BLaER1 treated with 17β-estradiol and CSF1 and Interleukin-3, amounts not matched to agents 10 nM and 100 nM (cell line): ENCODE measurements around the gene ZBTB12.

Experiments used
- H3K27ac ChIP-seq, 11 experiments: shearing (Covaris generic); formaldehyde crosslinking; 2 replicates each; pipeline ENCODE4 v1.8.1; 2022
- H3K27me3 ChIP-seq, 11 experiments: shearing (Covaris generic); formaldehyde crosslinking; 2 replicates each; pipeline ENCODE4 v1.8.1; 2022
- H3K36me3 ChIP-seq, 11 experiments: shearing (Covaris generic); formaldehyde crosslinking; 2 replicates each; pipeline ENCODE4 v1.8.1; 2022
- H3K4me1 ChIP-seq, 10 experiments: shearing (Covaris generic); formaldehyde crosslinking; 2 replicates each; pipeline ENCODE4 v1.8.1; 2022
- H3K4me2 ChIP-seq, 11 experiments: shearing (Covaris generic); formaldehyde crosslinking; 2 replicates each; pipeline ENCODE4 v1.8.1; 2022
- H3K4me3 ChIP-seq, 10 experiments: shearing (Covaris generic); formaldehyde crosslinking; 2 replicates each; pipeline ENCODE4 v1.8.1; 2022
- H3K9ac ChIP-seq, 11 experiments: shearing (Covaris generic); formaldehyde crosslinking; 2 replicates each; pipeline ENCODE4 v1.8.1; 2022
- H3K9me3 ChIP-seq, 11 experiments: shearing (Covaris generic); formaldehyde crosslinking; replicated peaks in 1 of 11; 2 replicates each; pipeline ENCODE4 v1.8.1; 2022
- H4K20me1 ChIP-seq, 11 experiments: shearing (Covaris generic); formaldehyde crosslinking; 2 replicates each; pipeline ENCODE4 v1.8.1; 2022
- Cebpa-rat ChIP-seq, 11 experiments: shearing (Covaris generic); IDR thresholded peaks; 2 replicates each; pipeline ENCODE4 v1.8.1; 2022

Gene ZBTB12

DNA sequence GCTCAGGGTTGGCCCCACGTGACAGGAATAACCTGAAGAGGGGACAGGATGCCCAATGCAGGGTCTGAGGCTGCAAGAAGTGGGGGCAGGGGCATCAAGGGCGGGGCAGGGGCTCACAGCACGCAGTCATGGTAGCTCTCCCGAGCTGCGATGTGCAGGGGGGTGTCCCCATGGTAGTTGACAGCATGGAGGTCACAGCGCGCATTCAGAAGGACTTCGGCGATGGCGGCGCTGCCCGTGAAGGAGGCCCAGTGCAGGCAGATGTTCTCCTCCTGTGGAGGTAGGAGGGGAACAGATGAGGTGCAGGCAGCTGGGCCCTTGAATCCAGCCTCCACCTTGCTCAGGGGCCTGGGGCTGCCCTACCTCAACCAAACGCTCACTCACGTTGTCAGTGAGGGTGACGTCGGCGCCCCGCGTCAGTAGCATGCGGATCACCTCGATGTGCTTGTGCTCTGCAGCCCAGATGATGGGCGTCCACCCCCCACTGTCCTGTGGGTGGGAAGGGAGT is 17.3 kb downstream of the ZBTB12 start:
- H3K9ac ChIP-seq: 0 out of 22 replicates have a peak overlapping the region, but pooled peaks of 1 of the 11 experiments have one; percentile 18
- peaks cover 0 to 48% (median 5%) of the 10 kb centered on the region in 11 experiments; a peak in 8 of 22 replicates for H4K20me1 ChIP-seq
- no peaks in the 10 kb centered on the region for H3K9me3 ChIP-seq
- no peaks in the 10 kb centered on the region for H3K27me3 ChIP-seq
- H3K4me2 ChIP-seq: no peak overlapping the region
- peaks cover 93 to 100% (median 99%) of the 10 kb centered on the region in 11 experiments for H3K36me3 ChIP-seq
- TF ChIP-seq Cebpa-rat (IDR thresholded peaks at IDR 0.05): no peak
- no peak overlapping the region for H3K27ac ChIP-seq
- no peaks in the 10 kb centered on the region for H3K4me1 ChIP-seq
- no peak overlapping the region for H3K4me3 ChIP-seq

DNA sequence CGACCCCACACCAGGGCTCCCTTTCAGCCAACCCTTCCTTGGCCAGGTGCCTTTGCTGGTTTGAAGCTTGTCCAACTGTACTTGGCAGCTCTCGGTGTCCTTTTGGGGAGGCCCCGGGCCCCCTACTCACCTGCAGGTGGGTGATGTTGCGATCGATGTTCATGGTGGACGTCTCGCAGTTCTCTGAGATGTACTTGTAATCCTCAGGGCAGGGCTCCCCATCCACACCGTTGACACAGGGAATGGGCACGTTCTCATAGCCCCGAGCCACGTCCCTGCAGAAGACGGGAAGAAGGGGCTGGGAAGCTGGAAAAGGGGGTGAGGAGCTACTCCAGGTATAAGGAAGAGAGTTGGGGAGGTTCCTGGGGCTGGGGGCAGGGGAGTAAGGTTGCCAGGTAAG is 18.2 kb downstream of the ZBTB12 start:
- no peak overlapping the region for H3K27ac ChIP-seq
- H3K9me3 ChIP-seq: no peaks in the 10 kb centered on the region
- no peaks in the 10 kb centered on the region for H3K4me1 ChIP-seq
- TF ChIP-seq Cebpa-rat (IDR thresholded peaks at IDR 0.05): no peak
- H3K9ac ChIP-seq: no peak overlapping the region
- peaks cover 87 to 96% (median 94%) of the 10 kb centered on the region in 11 experiments for H3K36me3 ChIP-seq
- H4K20me1 ChIP-seq: peaks cover 0 to 41% (median 5%) of the 10 kb centered on the region in 11 experiments; a peak in 8 of 22 replicates
- H3K27me3 ChIP-seq: no peaks in the 10 kb centered on the region
- H3K4me3 ChIP-seq: no peak overlapping the region
- H3K4me2 ChIP-seq: no peak overlapping the region

DNA sequence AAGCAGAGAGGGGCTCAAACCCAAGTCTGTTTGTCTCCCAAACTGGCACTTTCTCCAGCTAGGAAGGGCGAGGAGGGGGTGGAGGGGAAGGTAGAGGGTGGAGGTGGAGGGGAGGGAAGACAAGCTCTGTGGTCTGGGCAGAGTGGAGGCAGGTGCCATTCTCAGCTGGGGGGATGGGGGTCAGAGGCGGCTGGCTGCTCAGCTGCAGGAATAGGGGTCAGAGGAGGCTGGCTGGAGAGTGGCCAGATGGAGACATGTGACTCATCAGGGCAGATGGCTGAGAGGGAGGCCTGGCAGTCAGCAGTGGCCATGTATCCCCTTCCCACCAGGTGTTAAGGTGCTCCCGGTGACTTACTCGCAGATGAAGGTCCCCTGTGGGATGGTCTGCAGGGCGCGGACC is 19.5 kb downstream of the ZBTB12 start:
- Histone ChIP-seq H3K9me3 (no peaks in the 10 kb centered on the region), H3K36me3 (peaks cover 74 to 83% (median 81%) of the 10 kb centered on the region in 11 experiments)

DNA sequence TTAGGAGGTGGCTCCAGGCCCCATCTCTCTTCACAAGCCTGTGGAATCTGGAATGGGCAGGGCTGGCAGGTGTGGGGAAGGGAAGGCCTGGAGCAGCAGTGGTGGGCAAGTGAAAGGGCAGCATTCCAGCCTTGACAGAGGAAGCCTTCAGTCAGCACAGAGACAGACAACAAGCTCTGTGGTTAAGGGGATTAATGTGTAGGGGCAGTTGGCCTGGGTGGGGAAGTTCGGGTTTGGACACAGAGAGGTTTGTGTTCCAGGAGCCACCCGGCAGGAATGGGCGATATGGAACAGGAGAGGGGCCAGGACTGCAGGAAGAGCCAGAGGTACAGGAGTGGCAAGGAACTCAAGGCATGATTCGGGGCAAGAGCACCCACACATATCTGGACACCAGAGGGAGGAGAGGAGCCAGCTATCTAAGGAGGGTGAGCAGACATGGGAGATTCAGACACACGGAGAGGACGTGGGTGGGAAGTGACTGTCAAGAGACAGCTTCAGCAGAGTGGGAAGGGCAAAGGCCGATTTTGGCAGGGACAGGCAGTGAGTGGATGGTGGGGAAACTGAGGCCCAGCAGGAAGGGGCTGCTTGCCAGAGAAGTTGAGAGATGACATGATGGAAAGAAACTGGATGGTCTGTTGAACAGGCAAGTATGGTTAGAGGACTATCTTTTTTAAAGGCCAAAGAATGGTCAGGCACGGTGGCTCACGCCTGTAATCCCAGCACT is 20.6 kb downstream of the ZBTB12 start:
- TF ChIP-seq Cebpa-rat (IDR thresholded peaks at IDR 0.05): no peak
- H3K4me1 ChIP-seq: peaks cover 0 to 4% (median 0%) of the 10 kb centered on the region in 10 experiments; a peak in 1 of 20 replicates
- no peaks in the 10 kb centered on the region for H3K9me3 ChIP-seq
- no peak overlapping the region for H3K4me3 ChIP-seq
- H3K27me3 ChIP-seq: no peaks in the 10 kb centered on the region
- H4K20me1 ChIP-seq: peaks cover 0 to 21% (median 0%) of the 10 kb centered on the region in 11 experiments; a peak in 3 of 22 replicates
- H3K9ac ChIP-seq: no peak overlapping the region
- H3K36me3 ChIP-seq: peaks cover 64 to 72% (median 71%) of the 10 kb centered on the region in 11 experiments
- no peak overlapping the region for H3K27ac ChIP-seq
- no peak overlapping the region for H3K4me2 ChIP-seq

More for the DNA sequence above, 19.5 kb downstream of the ZBTB12 start:
- Histone ChIP-seq H3K4me3 (no peak overlapping the region), H3K27ac (no peak overlapping the region), H4K20me1 (peaks cover 0 to 32% (median 0%) of the 10 kb centered on the region in 11 experiments; a peak in 4 of 22 replicates), H3K4me2 (no peak overlapping the region), H3K9ac (no peak overlapping the region), H3K27me3 (no peaks in the 10 kb centered on the region), H3K4me1 (peaks cover 0 to 4% (median 0%) of the 10 kb centered on the region in 10 experiments; a peak in 1 of 20 replicates)
- TF ChIP-seq Cebpa-rat (IDR thresholded peaks at IDR 0.05): no peak

DNA sequence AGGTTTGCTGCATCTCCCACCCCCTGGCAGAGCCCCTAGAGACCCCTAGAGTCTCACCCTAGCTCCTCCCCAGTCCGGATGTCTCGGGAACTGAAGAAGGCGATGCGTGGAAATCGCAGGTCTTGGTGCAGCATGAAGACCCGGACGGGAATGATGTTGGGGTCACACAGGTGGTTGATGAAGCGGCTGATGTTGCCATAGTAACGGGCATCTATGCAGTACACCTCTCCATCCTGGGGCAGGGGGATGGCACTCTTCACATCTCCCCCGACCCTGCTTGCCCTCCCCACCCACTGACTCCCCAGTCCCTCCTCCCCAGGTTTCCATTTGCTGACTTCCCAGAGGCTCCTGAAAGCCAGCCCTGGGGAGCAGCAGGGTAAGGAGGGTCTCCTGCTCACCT is 21.3 kb downstream of the ZBTB12 start:
- H3K4me2 ChIP-seq: no peak overlapping the region
- H3K4me1 ChIP-seq: peaks cover 0 to 4% (median 0%) of the 10 kb centered on the region in 10 experiments; a peak in 1 of 20 replicates
- no peaks in the 10 kb centered on the region for H3K27me3 ChIP-seq
- peaks cover 57 to 66% (median 64%) of the 10 kb centered on the region in 11 experiments for H3K36me3 ChIP-seq
- no peak overlapping the region for H3K9ac ChIP-seq
- no peak overlapping the region for H3K4me3 ChIP-seq
- H4K20me1 ChIP-seq: peaks cover 0 to 21% (median 0%) of the 10 kb centered on the region in 11 experiments; a peak in 3 of 22 replicates
- TF ChIP-seq Cebpa-rat (IDR thresholded peaks at IDR 0.05): no peak
- H3K27ac ChIP-seq: no peak overlapping the region
- no peaks in the 10 kb centered on the region for H3K9me3 ChIP-seq

DNA sequence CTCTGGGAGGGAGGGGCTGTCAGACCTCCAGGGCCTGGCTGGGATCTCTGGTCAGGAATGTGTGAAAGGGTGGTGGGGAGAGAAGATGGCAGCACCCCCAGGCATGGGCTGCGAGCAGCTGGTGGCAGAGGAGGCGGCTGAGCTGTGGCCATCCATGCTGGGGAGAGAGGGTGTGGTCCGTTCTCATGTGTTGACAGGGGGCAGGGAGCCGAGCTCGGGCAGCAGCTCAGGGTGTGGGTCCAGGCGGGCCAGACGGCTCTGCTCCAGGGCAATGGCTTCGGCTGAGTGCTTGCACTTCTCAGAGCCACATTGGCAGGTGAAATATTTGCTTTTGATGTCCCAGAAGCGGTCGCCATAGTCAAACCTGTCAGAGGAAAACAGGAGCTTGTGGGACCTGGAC is 22.0 kb downstream of the ZBTB12 start:
- no peak for TF ChIP-seq Cebpa-rat (IDR thresholded peaks at IDR 0.05)
- no peaks in the 10 kb centered on the region for H3K9me3 ChIP-seq
- peaks cover 0 to 6% (median 0%) of the 10 kb centered on the region in 10 experiments; a peak in 4 of 20 replicates for H3K4me1 ChIP-seq
- no peaks in the 10 kb centered on the region for H3K27me3 ChIP-seq
- H3K27ac ChIP-seq: no peak overlapping the region
- H3K9ac ChIP-seq: no peak overlapping the region
- H3K4me2 ChIP-seq: no peak overlapping the region
- no peak overlapping the region for H3K4me3 ChIP-seq
- peaks cover 50 to 59% (median 57%) of the 10 kb centered on the region in 11 experiments for H3K36me3 ChIP-seq
- H4K20me1 ChIP-seq: peaks cover 0 to 21% (median 0%) of the 10 kb centered on the region in 11 experiments; a peak in 3 of 22 replicates

DNA sequence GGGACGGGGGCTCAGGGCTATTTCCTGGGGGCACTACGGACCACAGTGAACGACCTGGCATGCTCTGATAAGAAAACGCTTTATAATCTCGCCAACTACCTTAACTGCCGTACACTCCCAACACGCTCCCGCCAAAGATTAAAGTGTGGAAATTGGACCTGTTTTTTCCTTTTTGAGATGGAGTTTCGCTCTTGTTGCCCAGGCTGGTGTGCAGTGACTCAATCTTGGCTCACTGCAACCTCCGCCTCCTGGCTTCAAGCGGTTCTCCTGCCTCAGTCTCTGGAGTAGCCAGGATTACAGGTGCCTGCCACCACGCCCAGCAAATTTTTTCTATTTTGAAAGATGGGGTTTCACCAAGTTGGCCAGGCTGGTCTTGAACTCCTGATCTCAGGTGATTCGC is 22.7 kb downstream of the ZBTB12 start:
- Histone ChIP-seq H3K9me3 (no peaks in the 10 kb centered on the region), H3K9ac (no peak overlapping the region), H3K27ac (no peak overlapping the region), H3K4me1 (peaks cover 0 to 11% (median 2%) of the 10 kb centered on the region in 10 experiments; a peak in 8 of 20 replicates), H4K20me1 (peaks cover 0 to 21% (median 0%) of the 10 kb centered on the region in 11 experiments; a peak in 3 of 22 replicates), H3K4me3 (no peak overlapping the region), H3K36me3 (peaks cover 43 to 51% (median 49%) of the 10 kb centered on the region in 11 experiments), H3K4me2 (no peak overlapping the region), H3K27me3 (no peaks in the 10 kb centered on the region)
- TF ChIP-seq Cebpa-rat (IDR thresholded peaks at IDR 0.05): no peak

DNA sequence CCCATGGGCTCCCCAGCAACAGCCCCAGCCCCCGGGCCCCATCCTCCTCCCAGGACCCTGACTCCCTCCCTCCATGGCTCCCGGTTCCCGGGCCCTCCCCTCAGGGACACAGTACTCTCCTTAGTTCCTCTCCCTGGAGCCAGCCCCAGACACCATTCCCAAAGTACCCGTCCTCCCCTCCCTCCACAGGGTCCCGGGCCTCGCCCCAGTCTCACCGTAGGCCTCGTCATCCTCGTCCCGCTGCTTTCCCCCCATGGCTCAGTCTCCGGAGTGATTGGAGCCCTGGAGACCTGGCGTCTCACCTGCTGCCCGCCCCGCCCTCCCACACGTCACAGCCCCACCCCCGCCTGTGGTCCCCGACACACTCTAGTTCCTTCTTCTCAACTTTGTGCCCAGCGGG is 23.2 kb downstream of the ZBTB12 start, which contains the start of gene SLC44A4:
Gene SLC44A4, minus strand, starts transcription at position 272 of the 400 bp plus-strand sequence. Its CDS starts 17 bp downstream, at position 255.
- H4K20me1 ChIP-seq: peaks cover 0 to 21% (median 0%) of the 10 kb centered on the region in 11 experiments; a peak in 3 of 22 replicates
- no peak within 1 kb of the TSS for H3K4me3 ChIP-seq
- no peaks in the 10 kb centered on the region for H3K27me3 ChIP-seq
- H3K9me3 ChIP-seq: no peaks in the 10 kb centered on the region
- TF ChIP-seq Cebpa-rat (IDR thresholded peaks at IDR 0.05): no peak
- no peak within 1 kb of the TSS; a peak in 1 of 22 replicates for H3K27ac ChIP-seq
- H3K9ac ChIP-seq: peak within 1 kb of the TSS in 4 of 11 experiments; percentile 2 to 23 (median 10); a peak in 4 of 22 replicates
- H3K4me2 ChIP-seq: no peak within 1 kb of the TSS
- peaks cover 41 to 47% (median 45%) of the 10 kb centered on the region in 11 experiments for H3K36me3 ChIP-seq
- H3K4me1 ChIP-seq: peaks cover 0 to 13% (median 3%) of the 10 kb centered on the region in 10 experiments; a peak in 8 of 20 replicates

DNA sequence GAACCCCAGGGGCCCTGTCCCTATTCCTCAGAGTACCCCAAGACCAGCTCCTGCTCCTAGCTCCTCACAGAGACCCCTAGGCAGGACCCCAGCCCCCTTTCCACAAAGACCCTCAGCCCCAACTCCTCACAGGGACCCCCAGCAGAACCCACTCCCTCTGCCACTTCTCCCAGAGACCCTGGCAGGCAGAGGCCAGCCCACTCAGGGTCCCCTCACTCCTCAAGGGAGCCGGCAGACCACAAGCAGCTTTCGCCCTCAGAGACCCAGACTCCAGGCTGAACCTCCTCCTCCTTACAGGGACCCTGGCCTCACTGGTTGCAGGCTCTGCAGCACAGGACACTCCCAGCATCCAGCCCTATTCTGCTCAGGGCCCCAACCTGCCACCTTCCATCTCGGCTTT is 23.7 kb downstream of the ZBTB12 start:
- H3K9ac ChIP-seq: peak overlapping the region in 4 of 11 experiments; percentile 2 to 23 (median 10); a peak in 3 of 22 replicates
- H4K20me1 ChIP-seq: peaks cover 0 to 18% (median 0%) of the 10 kb centered on the region in 11 experiments; a peak in 3 of 22 replicates
- no peak overlapping the region for H3K4me3 ChIP-seq
- no peak for TF ChIP-seq Cebpa-rat (IDR thresholded peaks at IDR 0.05)
- H3K36me3 ChIP-seq: peaks cover 36 to 42% (median 40%) of the 10 kb centered on the region in 11 experiments
- peaks cover 0 to 13% (median 3%) of the 10 kb centered on the region in 10 experiments; a peak in 8 of 20 replicates for H3K4me1 ChIP-seq
- H3K27ac ChIP-seq: no peak overlapping the region; a peak in 1 of 22 replicates
- H3K27me3 ChIP-seq: no peaks in the 10 kb centered on the region
- no peaks in the 10 kb centered on the region for H3K9me3 ChIP-seq
- H3K4me2 ChIP-seq: no peak overlapping the region
